HG03108 (cell line): ENCODE data around the gene GPC5.
"Not testable (repeated sequence)": the region's sequence is repeated elsewhere in the genome, so short reads cannot be mapped to it uniquely, and the experiment has no call there.

Source experiments
- ATAC-seq: cut with Tn5 transposase; IDR thresholded peaks from one replicate; pipeline ENCODE4 v1.9.1; 2021; ENCODE audit warnings: moderate library complexity; ENCODE audit not compliant: unreplicated experiment

The GPC5 gene

DNA sequence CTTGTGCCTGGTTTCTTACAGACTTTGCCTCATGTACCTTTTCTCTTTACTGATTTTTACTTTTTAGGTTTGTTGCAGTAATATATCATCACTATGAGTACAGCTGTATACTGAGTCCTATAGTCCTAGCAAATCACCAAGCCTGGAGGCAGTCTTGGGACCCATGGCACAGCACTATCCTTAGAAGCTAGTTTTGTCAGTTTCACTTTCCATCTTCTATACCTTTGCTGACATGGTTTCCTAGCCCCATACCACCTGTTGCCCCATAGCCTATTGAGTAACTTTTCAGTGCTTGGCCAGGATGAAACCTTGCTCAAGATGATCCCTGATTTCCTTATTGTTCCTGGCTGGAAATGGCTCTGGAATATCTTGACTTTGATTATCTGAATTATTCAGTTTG is 826.4 kb downstream of the GPC5 start:
- ATAC-seq: no peak

- ATAC-seq: no peak
These were observed 827.4 kb downstream of the GPC5 start for GRCh38 chr13:92225861-92226260.

DNA sequence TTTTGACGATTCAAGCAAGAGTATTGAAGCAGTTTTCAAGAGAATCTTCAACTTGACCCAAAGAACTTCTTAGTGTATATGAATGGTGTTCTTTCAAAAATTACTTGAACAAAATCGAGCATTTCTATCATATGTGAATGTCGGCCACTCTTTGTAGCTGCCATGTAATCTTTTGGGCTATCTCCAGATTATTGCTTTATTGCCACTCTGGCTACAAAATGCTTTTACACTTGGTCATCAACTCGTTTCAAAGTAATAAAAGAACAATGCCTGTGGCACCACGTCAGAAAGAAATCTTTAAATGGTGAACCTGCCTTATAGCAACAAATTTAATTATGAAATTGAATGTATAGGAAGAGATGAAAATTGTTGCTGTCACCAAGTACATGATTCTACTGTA is 834.5 kb downstream of the GPC5 start:
- ATAC-seq: no peak

- ATAC-seq: no peak
These were observed 853.3 kb downstream of the GPC5 start for GRCh38 chr13:92251671-92252210.

GRCh38 chr13:92255526-92255925 is 857.1 kb downstream of the GPC5 start:
- no peak for ATAC-seq

- no peak for ATAC-seq
These were observed 857.8 kb downstream of the GPC5 start for GRCh38 chr13:92256211-92256610.

- no peak for ATAC-seq
These were observed 860.6 kb downstream of the GPC5 start for GRCh38 chr13:92259046-92259445.

DNA sequence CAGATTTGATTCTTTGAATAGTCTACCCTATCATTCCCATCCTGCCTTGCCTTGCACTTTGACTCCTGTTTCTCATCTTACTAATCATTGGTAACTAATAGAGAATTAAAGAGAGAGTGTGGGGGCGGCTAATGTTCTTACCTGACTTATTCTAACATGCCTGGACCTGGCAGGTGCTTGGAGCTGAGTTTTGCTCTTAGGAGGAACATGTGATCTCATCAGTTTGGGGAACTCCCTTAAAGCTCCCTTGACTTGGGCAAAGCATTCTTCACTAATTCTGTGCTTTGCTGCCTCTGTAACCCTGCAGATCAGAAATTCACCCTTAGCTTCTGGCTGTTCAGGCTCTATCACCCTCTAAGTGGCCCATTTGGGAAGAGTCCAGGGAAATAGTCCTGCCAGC is 861.1 kb downstream of the GPC5 start:
- no peak for ATAC-seq

DNA sequence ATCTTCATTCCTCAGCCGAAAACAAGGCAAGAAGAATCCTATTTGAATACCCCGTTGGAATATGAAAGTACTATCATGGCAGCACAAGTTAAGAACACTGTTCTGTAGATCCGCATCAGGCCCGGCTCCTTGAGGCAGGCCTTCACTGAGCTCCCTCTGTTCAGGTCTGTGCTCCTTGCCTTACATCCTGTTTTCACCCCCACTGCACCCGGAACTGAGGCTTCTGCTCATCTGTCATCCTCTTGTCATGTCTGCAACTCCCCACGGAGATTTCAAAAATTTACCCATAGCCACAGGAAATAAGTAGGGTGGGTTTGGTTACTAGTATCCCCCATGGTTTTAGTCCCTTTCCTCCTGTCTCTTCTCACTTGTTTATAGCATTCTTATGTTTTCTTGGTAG is 861.9 kb downstream of the GPC5 start:
- no peak for ATAC-seq

- ATAC-seq: no peak
These were observed 863.8 kb downstream of the GPC5 start for GRCh38 chr13:92262100-92262788.

- no peak for ATAC-seq
These were observed 867.0 kb downstream of the GPC5 start for GRCh38 chr13:92265408-92265807.

DNA sequence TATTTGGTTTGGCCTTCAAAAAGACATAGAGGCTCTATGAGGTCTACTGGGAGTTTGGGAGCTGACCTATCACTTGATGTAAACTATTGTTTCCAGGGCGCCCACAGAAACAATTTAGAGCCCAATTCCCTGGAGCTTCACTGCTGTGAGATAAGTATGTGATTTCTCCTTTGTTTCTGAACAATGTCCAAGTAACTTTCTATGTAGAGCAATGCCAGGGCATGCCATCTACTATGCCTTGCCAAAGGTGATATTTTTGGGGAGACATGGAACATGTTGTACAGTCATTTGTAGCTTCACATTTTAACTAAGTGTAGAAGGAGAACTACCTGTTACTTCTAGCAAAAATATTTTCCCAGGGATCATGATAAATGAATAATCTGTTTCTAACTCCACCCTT is 872.6 kb downstream of the GPC5 start:
- ATAC-seq: no peak

DNA sequence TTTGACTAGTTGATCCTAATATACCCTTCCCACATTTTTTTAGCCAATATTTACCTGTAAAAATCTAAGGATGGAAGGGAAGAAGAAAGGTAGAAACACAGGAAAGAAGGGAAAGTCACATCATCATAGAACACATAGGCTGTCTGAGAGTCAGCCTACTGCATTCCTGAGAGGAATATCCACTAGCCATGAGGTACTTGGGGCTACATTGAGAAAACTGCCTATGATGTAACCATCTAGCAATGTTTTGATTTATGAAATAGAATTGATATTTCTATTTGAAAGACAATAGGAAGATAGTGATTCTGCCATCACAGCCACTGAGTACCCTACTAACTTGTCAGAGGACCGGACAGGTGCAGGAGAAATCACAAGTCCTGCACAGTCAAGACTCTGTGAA is 873.8 kb downstream of the GPC5 start:
- ATAC-seq: no peak

GRCh38 chr13:92280986-92281385 is 882.6 kb downstream of the GPC5 start:
- not testable (repeated sequence) for ATAC-seq

GRCh38 chr13:92290718-92291307 is 892.4 kb downstream of the GPC5 start:
- not testable (repeated sequence) for ATAC-seq

DNA sequence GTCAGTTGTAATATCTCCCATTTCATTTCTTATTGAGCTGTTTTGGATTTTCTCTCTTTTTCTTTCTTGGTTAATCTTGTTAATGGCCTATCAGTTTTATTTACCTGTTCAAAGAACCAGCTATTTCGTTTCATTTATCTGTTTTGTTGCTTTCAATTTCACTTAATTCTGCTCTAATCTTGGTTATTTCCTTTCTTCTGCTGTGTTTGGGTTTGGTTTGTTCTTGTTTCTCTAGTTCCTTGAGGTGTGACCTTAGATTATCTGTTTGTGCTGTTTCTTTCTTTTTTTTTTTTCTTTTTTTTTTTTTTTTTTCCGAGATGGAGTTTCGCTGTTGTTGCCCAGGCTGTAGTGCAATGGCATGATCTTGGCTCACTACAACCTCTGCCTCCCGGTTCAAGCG is 896.1 kb downstream of the GPC5 start:
- not testable (repeated sequence) for ATAC-seq

DNA sequence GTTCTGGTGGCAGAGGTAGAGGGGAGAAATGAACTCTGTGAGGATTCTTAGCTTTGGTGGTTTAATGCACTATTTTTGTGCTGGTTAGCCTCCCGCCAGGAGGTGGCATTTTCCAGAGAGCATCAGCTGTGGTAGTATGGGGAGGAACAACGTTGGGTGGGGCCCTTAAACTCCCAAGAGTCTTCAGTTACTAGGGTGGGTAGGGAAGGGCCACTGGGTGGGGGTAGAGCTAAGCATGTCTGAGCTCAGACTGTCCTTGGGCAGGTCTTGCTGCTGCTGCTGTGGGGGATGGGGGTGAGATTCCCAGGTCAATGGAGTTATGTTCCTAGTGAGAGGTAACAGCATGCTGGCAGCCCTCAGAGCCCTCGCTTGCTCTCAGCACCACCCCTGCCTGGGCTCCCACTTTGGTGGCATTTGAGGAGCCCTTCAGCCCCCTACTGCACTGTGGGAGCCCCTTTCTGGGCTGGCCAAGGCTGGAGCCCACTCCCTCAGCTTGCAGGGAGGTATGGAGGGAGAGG is 897.8 kb downstream of the GPC5 start:
- not testable (repeated sequence) for ATAC-seq

GRCh38 chr13:92297971-92298942 is 899.8 kb downstream of the GPC5 start:
- no peak for ATAC-seq

GRCh38 chr13:92300651-92301050 is 902.2 kb downstream of the GPC5 start:
- no peak for ATAC-seq

- no peak for ATAC-seq
These were observed 905.0 kb downstream of the GPC5 start for GRCh38 chr13:92303428-92303827.

DNA sequence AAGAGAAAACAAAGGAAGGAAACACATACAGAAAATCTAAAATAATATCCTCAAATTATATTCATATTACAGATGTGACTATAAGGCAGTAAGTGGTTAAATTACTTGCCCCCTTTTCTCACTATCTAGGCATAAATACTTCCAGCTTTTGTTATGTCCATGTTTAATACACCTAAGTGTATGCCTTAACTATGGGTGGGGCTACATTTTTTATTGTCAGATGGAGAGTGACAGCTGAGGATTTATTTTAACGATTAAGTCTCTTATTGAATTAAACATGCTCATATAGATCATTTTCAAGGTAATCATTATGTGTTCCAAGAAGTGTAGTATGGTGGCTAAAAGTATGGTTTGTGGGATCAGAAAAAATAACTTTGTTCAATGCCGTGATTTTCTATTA is 909.3 kb downstream of the GPC5 start:
- ATAC-seq: no peak
